Measurements from ENCODE around the gene DNASE1L2.
A peak's percentile ranks its signal among the peaks of the same experiment; 100 is the strongest.
"Not testable (repeated sequence)": the region's sequence is repeated elsewhere in the genome, so short reads cannot be mapped to it uniquely, and the experiment has no call there.

The DNASE1L2 gene, protein sequence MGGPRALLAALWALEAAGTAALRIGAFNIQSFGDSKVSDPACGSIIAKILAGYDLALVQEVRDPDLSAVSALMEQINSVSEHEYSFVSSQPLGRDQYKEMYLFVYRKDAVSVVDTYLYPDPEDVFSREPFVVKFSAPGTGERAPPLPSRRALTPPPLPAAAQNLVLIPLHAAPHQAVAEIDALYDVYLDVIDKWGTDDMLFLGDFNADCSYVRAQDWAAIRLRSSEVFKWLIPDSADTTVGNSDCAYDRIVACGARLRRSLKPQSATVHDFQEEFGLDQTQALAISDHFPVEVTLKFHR

DNA sequence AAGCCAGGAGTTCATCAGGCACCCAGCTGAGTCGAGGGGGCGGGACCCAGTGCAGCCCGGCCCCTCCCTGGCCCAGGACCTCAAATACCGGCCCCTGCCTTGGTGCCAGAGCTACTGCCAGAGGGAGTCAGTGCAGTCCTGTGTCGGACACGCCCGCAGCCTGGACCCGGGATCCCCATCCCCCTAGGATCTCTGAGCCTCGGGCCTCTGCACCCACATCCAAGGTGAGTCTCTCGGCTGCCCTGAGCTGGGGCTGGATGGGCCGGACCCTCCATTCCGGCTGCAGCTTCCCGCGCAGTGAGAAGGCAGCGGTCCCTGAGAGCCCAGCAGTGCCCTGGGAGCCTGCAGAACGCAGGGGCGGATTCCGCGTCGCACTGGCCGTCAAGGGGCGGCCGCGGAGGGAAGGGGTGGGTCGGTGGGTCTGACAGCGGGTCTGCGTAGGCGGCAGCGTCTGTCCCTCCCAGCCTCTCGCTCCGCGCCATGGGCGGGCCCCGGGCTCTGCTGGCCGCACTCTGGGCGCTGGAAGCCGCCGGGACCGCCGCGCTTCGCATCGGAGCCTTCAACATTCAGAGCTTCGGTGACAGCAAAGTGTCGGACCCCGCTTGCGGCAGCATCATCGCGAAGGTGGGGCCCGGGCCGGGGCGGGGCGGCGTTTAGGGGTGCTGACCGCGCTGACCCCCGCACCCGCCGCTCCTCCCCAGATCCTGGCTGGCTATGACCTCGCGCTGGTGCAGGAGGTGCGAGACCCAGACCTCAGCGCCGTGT lies at the start of gene DNASE1L2:
Gene DNASE1L2 (plus strand): TSS at position 108 of the 765 bp plus-strand sequence. CDS start 373 bp downstream, at position 481.
- DNase-seq: peak; percentile 47

DNA sequence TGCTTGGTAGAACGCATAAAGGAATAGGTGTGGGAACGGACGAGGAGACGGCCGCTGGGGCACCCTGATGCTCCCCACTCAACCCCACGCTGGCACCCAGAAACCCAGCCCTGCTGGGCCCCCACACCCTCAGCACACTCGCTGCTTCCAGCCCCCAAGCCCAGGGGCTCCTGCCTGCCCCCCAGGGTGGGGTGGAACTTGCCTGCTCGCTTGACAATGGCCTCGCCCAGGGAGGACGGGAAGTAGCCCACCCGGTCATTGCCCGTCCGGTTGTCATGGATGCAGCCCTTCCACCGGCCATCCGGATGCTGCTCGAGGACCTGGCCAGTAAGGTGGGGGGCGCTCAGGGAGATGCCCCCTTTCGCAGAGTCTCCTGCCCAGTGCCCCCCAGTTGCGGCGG lies 49.7 kb upstream of the DNASE1L2 start:
- no peak for DNase-seq

DNA sequence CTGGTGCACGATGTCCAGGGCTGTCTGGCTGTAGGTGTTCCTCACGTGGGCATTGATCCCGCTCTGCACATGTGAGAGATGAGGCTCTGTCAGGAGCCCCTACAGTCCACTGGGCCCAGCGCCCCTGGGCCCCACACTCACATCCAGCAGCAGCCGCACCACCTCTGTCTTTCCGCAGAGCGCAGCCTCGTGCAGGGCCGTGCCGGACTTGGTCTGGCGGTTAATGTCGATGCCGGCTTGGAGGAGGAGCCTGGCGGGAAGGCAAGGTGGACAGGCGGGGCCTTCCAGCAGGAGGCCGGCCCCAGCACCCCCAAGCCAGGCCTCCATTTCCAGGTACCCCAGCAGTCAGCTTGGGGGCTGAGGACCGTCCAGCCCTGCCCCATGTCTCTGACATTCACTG lies 49.0 kb upstream of the DNASE1L2 start:
- no peak for DNase-seq

DNA sequence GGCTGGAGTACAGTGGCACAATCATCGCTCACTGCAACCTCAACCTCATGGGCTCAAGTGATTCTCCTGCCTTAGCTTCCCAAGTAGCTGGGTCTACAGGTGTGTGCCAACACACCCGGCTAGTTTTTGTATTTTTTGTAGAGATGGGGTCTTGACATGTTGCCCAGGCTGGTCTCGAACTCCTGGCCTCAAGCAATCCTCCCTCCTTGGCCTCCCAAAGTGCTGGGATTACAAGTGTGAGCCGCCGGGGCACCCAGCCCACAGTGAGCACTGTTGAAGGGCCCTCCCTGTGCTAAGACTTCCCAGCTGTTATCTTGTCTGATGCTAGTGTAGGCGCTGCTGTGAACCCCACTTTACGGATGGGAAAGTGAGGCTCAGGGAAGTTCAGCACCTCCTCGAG lies 47.8 kb upstream of the DNASE1L2 start:
- no peak for DNase-seq

DNA sequence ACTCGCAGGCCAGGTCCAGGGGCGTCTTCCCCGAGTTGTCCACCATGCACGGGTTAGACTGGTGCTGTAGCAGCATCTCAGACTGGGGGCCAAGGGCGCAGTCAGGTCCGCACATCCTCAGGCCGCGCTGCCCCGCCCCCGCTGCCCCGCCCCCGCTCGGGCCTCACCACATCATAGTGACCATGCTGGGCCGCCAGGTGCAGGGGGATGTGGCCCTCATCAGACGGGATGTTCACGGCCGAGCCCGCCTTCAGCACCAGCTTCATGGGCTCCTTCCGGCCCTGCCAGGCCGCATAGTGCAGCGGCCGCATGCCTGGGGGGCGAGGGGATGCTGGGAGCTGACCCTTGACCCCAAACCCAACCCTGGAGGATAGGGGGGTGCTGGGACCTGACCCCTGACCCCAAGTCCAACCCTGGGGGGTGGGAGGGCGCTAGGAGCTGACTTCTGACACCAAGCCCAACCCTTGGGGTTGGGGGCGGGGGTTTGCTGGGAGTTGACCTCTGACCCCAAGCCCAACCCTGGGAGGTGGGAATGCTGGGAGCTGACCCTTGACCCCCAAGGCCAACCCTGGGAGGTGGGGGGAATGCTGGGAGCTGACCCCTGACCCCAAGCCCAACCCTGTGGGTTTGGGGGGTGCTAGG lies 46.9 kb upstream of the DNASE1L2 start:
- no peak for DNase-seq

DNA sequence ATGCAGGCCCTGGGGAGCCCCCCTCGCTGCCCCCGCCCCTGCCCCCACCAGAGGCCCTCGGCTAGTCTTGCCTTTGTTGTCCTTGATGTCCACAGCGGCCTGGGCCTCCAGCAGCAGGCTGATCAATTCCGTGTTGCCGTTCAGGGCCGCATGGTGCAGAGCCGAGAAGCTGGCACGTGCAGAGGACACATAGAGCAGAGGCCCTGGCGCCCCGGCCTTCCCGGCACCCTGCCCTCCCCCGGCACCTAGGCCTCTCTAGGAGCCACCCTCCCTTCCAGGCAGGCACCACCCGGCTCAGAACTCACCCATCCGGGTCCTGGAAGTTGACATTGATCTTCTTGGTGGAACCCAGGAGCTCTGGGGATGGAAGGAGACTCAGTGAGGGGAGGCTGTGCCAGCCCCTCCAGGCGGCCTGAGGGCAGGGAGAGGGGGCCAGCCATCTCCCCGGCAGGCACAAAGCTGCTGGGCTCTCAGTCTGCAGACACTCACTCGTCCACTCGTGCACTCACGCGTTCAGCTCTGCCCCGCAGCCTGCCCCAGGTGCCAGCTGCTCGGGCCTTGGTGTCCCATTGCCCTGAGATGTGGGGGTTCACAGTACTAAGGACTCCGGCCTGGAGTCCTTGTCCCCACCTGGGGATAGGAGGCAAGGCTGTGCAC lies 46.1 kb upstream of the DNASE1L2 start:
- no peak for DNase-seq

DNA sequence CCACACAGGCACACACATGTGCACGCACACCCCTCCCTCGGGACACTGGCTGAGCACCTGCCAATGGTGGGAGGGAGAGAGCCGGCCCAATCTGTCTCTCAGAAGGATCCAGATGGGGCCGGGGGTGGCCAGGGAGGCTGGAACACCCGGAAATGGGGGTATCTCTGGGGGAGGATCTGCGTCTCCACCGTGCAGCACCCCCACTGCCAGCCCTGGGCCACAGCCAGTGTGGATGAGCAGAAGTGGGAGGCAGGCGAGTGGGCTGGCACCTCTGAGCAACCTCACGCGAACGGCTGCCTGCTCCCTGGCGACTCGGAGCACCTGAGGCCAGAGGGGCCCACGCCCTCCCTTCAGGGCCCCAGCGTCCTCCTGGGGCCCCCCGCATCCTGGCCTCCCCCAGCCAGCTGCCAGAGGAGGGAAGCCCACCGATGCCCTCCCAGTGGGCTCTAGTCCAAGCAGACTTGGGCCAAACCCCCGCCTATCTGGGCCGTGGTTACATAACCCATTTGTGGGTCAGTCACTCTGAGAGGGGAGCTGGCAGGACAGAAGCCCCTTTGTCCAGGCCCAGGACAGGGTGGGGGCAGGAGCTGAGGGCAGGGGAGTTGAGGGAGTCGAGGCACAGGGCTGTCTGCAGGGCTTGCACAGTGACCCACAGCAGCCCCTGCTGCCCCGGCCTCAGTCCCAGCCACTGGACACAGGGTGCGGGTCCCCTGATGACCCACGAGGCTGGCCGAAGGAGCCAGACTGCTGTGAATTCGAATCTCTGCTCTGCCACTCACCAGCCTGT lies 45.4 kb upstream of the DNASE1L2 start:
- DNase-seq: no peak

DNA sequence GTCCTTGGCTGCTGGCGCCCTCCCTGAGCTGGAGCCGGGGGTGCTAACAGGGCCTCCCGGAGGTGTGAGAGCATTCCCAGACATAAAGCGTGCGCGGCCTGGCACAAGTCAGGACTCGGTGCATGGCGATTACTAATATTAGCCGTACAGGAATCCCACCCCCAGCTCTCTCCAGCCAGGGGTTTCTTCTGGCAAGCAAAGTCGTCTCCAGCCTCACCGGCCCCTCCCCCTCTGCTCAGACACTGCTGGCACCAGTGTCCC lies 44.9 kb upstream of the DNASE1L2 start:
- DNase-seq: no peak

DNA sequence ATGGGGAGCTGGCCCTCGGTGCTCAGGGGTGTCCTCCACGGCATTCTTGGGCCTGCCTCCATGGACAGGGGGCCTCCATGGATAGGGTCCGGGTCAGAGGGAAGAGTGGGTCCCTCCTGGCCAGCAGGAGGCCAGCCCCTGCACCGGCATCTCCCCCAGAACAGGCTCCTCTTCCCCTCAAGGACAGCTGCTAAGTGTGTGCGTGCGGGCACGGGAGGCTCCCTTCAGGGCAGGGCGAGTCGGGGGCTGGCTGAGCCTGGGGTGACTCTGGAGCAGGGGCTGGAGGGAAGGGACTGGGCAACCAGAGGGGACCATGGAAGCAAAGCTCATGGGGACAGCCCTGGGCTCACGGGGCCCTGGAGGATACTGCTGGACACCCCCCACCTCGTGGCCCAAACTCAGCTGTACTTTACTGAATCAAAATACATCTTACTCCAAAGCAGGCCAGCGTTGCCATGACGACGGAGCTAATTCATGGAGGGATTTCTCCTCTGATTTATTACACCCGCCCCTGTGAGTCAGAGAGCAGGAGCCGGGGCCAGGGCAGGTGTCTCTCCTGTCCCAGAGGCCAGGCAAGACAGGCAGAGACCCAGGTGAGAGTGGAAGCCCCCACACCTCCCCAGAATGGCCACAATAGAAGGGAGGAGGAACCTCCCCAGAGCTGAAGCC lies 41.9 kb upstream of the DNASE1L2 start:
- peak; percentile 81 for DNase-seq

DNA sequence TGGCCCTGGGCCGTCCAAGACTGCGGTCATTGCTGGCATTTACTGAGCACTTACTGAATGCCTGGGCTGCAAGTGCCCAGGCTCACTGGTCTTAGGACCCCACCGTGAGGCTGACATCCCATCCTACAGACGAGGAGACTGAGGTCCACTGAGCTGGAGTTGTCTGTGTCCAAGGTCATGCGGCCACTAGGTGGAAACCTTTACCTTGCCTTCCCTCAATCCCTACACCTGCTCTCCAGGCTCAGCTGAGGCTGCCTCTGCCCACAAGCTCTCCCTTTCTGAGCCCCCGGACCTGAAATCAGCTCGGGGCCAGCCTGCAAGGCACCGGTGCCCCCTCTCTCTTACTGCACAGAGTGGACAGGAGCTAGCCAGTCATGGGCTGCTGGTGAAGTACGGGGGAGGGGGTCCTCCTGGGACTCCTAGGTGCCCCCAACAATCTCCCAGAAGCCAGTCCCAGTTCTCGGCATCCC lies 41.4 kb upstream of the DNASE1L2 start:
- peak; percentile 86 for DNase-seq

DNA sequence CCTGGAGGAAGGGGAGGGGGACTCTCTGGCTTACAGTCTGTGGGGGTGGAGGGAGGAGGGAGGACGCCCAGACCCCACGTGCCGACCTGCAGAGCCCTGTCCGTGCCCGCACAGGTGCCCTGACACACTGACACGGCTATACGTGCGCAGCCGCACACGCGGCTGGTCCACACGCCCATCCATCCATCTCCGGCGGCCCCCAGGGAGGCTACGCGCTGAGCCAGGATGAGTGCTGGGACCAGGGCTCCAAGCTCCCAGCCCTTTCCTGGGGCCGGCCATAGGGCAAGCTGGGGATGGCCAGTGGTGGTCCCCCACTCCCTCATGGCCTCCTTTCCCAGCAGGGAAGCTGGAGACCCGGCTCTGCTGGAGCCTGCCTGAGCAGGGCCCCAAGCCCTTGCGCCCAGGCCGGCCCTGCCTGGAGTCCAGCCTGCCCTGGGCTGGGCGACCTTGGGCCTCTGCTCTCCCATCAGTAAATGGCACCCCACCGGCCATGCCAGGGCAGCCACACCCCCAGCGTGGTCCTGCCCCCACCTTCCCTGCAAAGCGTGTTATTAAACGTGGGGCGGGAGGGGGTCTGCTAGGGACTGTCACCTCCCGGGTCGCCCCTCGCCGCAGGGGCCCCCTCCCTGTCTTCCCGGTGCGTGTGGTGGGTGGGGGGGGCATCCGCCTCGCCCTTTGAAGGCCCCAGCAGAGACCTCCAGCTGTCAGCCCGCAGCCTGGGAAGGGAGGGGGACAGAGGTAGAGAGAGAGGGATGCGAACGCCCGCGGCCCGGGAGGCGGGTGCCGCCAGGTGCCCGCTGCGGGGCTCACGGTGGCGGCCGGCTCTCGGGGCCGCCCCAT lies 40.7 kb upstream of the DNASE1L2 start:
- DNase-seq: peak; percentile 58

DNA sequence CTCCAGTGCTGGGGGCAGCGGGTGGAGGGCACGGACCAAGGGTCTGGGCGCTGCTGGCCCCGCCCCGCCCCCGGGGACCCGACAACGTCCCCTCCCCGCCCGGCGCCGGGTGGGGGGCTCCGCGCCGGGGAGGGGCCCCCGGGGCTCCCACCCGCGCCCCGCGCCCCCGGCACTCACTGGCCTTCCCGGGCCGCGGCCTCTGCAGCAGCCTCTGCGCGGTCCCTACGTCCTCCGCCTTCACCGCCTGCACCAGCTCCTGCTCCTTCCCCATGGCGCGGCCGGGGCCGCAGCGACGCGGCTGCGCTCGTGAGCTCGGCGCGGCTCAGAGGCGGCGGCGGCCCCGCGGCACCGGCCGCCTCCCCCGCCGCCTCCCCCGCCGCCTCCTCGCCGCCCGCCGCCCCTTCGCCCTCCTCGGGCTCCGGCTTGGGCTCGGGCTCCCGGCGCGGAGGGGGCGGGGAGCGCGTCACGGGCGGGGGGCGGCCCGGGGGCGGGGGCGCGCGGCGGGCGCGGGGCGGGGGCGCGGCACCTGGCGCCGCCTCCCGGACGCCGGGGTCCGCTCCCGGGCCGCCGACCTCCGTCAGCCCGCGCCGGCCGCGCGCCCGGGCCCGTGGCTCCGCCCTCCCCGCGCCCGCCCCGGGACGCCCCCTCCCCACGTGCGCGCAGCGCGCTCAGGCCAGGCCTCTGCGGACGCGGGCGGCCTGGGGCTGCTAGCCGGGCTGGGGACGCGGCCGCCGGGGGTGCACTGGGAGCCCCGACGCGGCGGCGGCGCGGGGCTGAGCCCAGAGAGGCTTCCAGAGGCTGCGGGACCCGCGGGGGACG lies 39.9 kb upstream of the DNASE1L2 start, which contains the start of gene CASKIN1:
Gene CASKIN1 (minus strand): TSS at position 444 of the 819 bp plus-strand sequence. CDS start 173 bp downstream, at position 271.
- DNase-seq: peak; percentile 71

DNA sequence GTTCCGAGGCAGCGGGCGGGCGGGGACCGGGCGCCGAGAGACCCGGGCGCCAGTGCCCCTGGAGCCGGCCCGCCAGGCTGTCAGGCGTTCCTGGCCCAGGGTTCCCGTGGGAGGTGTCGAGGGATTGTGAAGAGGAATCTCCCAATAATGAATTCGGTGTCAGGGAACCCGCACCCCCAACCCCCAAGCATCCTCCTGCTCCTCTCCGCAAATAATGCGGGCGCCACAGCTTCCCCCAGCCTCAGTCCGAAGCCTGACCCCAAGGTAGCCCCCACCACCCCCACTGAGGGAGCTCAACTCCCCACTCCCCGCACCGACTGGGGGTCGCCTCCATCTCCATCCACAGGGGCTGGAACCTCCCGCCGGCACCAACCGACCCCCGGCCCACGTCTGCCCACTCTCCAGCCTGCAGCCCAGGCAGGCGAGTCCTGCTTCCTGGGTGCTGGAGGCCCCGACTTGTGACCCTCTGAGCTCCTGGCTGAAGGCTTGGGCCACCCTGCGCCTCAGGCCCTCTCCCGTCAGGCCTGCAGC lies 39.2 kb upstream of the DNASE1L2 start:
- DNase-seq: no peak

DNA sequence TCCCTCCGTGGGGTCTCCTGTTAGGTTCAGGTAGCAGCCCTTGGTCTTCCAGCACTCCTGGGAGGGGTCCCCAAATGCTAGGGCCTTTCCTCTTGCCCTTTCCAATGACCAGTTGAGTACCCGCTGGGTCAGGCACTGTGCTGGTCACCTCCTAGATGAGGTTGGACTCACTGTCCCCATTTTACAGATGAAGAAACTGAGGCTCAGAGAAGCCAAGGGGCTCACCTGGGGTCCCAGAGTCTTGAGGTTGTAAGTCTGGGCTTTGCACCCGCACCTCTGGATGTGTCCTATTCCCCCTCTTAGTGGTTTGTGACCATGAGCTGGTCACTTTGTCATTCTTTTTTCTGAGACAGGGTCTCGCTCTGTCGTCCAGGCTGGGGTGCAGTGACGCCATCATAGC lies 38.5 kb upstream of the DNASE1L2 start:
- no peak for DNase-seq

DNA sequence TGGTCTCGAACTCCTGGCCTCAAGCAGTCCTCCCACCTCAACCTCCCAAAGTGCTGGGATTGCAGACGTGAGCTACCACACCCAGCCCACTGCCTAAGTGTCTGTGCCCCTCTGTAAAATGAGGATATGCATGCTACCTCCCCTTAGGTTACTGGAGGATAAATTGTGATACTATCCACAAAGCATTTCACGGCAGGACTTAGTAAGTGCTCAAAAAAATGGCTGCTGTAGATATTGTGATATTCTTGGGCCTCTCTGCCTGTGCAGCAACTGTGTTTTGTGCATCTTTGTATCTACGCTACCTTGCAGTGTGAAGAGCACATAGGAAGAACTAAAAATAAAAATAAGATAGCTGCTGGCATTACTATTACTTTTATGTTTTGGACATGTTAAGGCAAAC lies 38.0 kb upstream of the DNASE1L2 start:
- DNase-seq: no peak

DNA sequence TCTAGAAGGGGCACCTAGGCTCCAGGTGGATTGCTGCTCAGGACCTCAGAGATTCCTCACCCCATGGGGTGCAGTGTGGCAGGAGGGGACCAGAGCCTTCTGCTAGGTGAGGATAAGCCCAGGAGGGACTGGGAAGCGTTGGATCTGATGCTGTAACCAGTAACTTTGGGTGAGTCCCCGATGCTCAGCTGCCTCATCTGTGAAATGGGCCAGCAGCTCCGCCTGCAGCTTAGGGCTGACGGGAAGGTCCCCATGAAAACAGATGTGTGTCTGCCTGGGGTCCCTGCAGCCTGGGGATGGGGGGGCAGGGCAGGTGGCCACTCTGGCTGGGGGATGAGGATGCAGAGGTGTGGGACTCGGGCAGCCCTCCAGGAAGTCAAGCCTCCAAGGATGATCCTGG lies 37.1 kb upstream of the DNASE1L2 start:
- DNase-seq: no peak

DNA sequence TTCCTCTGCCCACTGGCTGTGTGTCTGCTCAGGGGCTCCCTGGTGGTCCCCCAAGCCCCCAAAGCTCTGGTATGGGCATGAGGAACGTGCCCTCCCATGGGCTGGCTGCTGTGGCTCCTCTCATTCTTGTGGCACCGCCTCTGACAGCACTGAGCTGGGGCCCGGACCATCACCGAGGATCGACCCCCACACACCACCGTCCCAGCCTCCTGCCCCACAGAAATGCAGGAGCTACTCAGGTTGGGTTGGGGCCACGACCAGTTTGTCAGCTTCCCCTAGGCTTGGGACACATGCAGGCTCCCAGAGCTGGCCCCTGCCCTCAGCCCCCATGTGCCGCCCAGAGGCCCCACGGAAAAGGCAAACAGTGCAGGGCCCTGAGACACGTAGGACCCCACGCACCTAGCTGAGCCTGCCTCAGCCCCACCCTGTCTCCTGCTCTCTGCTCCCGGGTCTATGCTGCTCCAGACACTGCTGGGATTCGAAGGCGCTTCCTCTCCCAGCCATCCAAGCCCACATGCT lies 36.6 kb upstream of the DNASE1L2 start:
- no peak for DNase-seq

DNA sequence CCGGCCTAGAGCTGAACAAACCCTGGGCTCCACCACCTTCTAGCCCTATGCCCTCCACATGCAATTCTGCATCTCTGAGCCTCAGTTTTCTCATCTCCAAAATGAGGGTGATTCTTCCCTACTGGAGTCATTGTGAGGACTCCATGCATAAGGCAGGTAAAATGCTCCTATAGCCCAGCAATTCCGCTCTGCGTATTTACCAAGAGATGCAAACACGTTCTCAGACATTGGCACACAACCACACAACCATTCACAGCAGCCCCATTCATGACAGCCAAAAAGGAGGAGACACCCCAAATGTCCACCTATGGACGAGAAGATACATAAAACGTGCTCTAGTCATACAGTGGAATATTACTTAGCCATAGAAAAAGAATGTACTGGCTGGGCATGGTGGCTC lies 35.9 kb upstream of the DNASE1L2 start:
- no peak for DNase-seq

DNA sequence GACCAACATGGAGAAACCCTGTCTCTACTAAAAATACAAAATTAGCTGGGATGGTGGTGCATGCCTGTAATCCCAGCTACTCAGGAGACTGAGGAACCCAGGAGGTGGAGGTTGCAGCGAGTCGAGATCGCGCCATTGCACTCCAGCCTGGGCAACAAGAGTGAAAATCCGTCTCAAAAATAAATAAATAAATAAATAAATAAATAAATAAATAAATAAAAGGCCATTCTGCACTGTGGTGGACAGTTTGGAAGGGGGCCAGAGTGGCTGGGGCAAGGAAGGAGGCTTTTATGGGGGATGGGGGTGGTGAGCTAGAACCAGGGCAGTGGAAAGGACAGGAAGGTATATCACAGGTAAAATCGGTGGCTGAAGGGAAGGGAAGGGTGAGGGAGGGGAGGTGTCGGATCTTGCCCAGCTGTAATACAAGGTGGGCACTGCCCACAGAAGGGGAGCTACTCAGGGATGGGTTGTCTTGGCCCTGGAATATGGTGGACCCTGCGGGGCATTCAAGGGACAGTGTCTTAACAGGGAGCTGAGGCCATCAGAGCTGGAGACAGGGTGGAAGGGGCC lies 33.0 kb upstream of the DNASE1L2 start:
- DNase-seq: not testable (repeated sequence)

Data from DMS53 (cell line).